ENCODE data around the gene ACACA. TPM values are rescaled to one million over a fixed set of nuclear protein-coding genes. Genes with fewer than 3 reads are reported as not detected.

Gene ACACA
- total RNA-seq, 1 experiment from 2014 or later = 33.0 TPM

DNA sequence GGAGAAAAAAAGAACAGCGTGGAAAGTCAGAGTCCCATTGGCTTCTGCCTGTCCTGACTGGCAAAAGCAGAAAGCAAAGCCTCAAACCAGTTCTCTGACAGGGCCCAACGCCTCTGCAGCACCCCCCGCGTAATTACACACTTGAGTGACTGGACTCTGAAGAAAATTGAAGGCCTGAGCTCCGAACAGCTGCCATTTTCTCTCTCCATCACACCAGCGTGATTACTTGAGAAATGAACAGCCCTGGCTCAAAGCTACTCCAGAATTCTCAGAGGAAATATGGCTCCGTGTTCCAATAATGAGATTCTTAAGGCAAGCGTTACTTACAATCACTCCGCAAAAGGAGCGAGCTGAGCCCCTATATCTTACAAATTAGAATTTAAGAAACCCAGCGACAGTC is 173.6 kb downstream of the ACACA start:
- ChIA-PET CTCF (no interaction called here), POLR2A (ENCODE audit: unreplicated experiment) (no interaction called here)
- no peak overlapping the region for H2AFZ ChIP-seq (ENCODE audit: low read length)
- BruUV-seq (replicated peaks) = no TSS peak
- H3K27me3 ChIP-seq (ENCODE audit: low read length) = no peaks in the 10 kb centered on the region
- no peak overlapping the region for H3K9ac ChIP-seq (ENCODE audit: low read length)
- no peaks in the 10 kb centered on the region for H3K79me2 ChIP-seq (ENCODE audit: low read length)
- H4K20me1 ChIP-seq (ENCODE audit: low read length) = no peaks in the 10 kb centered on the region
- H3K27ac ChIP-seq (ENCODE audit: low read length) = no peak overlapping the region
- peaks cover 19% of the 10 kb centered on the region; the same call in 1 of the 2 replicates for H3K36me3 ChIP-seq (ENCODE audit: low read depth, low read length)
- no peak for DNase-seq
- no peaks in the 10 kb centered on the region for H3F3A ChIP-seq (ENCODE audit: low read length, unreplicated experiment)
- no peaks in the 10 kb centered on the region for H3K9me3 ChIP-seq (ENCODE audit: low read length)
- no peaks in the 10 kb centered on the region for H3K9me2 ChIP-seq (replicated peaks; ENCODE audit: low read length)
- H3K4me1 ChIP-seq (ENCODE audit: insufficient read depth, low read length) = no peaks in the 10 kb centered on the region
- H3K4me2 ChIP-seq (ENCODE audit: low read length) = no peak overlapping the region
- TF ChIP-seq, protein P1, sequence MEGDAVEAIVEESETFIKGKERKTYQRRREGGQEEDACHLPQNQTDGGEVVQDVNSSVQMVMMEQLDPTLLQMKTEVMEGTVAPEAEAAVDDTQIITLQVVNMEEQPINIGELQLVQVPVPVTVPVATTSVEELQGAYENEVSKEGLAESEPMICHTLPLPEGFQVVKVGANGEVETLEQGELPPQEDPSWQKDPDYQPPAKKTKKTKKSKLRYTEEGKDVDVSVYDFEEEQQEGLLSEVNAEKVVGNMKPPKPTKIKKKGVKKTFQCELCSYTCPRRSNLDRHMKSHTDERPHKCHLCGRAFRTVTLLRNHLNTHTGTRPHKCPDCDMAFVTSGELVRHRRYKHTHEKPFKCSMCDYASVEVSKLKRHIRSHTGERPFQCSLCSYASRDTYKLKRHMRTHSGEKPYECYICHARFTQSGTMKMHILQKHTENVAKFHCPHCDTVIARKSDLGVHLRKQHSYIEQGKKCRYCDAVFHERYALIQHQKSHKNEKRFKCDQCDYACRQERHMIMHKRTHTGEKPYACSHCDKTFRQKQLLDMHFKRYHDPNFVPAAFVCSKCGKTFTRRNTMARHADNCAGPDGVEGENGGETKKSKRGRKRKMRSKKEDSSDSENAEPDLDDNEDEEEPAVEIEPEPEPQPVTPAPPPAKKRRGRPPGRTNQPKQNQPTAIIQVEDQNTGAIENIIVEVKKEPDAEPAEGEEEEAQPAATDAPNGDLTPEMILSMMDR (conservative IDR thresholded peaks at IDR 0.05; ENCODE audit: low read depth, low read length) = no peak
- TF ChIP-seq EZH2 (IDR thresholded peaks at IDR 0.05; ENCODE audit: low read length, unreplicated experiment) (no peak), EZH2phosphoT487 (IDR thresholded peaks at IDR 0.05; ENCODE audit: borderline replicate concordance, low read length) (no peak)
- no peak for ATAC-seq
- intact Hi-C loops (cut with micrococcal nuclease) = loop anchor here (10.0 kb wide), 1 partner anchor 268 kb away; no protein-coding TSS in a partner anchor
- no peak overlapping the region for H3K4me3 ChIP-seq (ENCODE audit: low read length)

DNA sequence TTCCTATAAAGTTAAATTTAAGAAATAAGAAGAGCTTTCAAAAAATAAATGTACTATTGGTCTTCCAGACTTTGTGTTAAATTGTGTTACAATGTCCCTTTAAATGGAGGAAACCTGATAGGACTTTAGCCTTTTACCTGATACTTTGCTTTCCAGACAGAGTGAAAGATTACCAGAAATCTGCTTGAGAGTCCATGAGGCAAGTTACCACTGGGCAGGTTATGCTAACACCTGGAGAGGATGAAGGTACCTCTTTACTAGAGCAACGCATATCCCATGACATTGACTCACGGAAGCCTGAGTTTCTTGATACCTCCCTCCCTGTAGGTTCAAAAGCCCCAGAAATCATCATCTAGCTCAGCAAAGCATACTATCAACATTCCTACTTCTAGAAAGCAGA is 174.7 kb downstream of the ACACA start:
- intact Hi-C loops (cut with micrococcal nuclease) = loop anchor here (10.0 kb wide), 1 partner anchor 267 kb away; no protein-coding TSS in a partner anchor
- H3F3A ChIP-seq (ENCODE audit: low read length, unreplicated experiment) = no peaks in the 10 kb centered on the region
- no peak overlapping the region for H2AFZ ChIP-seq (ENCODE audit: low read length)
- H3K79me2 ChIP-seq (ENCODE audit: low read length) = no peaks in the 10 kb centered on the region
- peaks cover 9% of the 10 kb centered on the region; the same call in 1 of the 2 replicates for H3K36me3 ChIP-seq (ENCODE audit: low read depth, low read length)
- TF ChIP-seq, protein P1 (conservative IDR thresholded peaks at IDR 0.05; ENCODE audit: low read depth, low read length) = no peak
- H3K9me2 ChIP-seq (replicated peaks; ENCODE audit: low read length) = no peaks in the 10 kb centered on the region
- BruUV-seq (replicated peaks) = no TSS peak
- no peak for ATAC-seq
- H3K4me3 ChIP-seq (ENCODE audit: low read length) = no peak overlapping the region
- H3K9ac ChIP-seq (ENCODE audit: low read length) = no peak overlapping the region
- H4K20me1 ChIP-seq (ENCODE audit: low read length) = no peaks in the 10 kb centered on the region
- H3K4me2 ChIP-seq (ENCODE audit: low read length) = no peak overlapping the region
- POLR2A ChIA-PET (ENCODE audit: unreplicated experiment) = no interaction called here
- H3K27ac ChIP-seq (ENCODE audit: low read length) = no peak overlapping the region
- no peaks in the 10 kb centered on the region for H3K4me1 ChIP-seq (ENCODE audit: insufficient read depth, low read length)
- no peaks in the 10 kb centered on the region for H3K9me3 ChIP-seq (ENCODE audit: low read length)
- no peak for DNase-seq
- H3K27me3 ChIP-seq (ENCODE audit: low read length) = no peaks in the 10 kb centered on the region
- CTCF ChIA-PET = no interaction called here

DNA sequence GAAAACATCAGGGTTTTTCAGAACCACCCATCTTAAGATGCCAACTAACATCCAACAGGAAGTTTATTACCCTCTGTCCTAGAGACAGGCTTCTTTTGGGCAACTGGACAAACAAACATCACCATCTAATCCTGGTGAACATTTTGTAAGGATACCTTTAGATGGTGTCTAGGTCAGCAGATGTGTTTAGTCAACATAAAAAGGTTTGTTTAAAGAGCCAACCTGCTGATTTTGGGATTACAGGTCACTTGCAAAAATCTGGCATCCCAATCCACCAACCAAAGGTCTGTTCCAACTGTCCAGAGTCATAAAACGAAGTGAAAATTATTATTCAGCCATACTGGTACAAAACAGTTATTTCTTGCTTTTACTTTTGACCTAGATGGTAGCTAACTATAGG is 176.0 kb downstream of the ACACA start:
- CTCF ChIA-PET = no interaction called here
- no peak overlapping the region for H3K4me3 ChIP-seq (ENCODE audit: low read length)
- POLR2A ChIA-PET (ENCODE audit: unreplicated experiment) = no interaction called here
- ATAC-seq = no peak
- H3K79me2 ChIP-seq (ENCODE audit: low read length) = no peaks in the 10 kb centered on the region
- no peaks in the 10 kb centered on the region for H3K9me3 ChIP-seq (ENCODE audit: low read length)
- H3K4me2 ChIP-seq (ENCODE audit: low read length) = no peak overlapping the region
- TF ChIP-seq EZH2 (IDR thresholded peaks at IDR 0.05; ENCODE audit: low read length, unreplicated experiment) (no peak), EZH2phosphoT487 (IDR thresholded peaks at IDR 0.05; ENCODE audit: borderline replicate concordance, low read length) (no peak)
- TF ChIP-seq, protein P1 (conservative IDR thresholded peaks at IDR 0.05; ENCODE audit: low read depth, low read length) = no peak
- intact Hi-C loops (cut with micrococcal nuclease) = loop anchor here (10.0 kb wide), 1 partner anchor 266 kb away; no protein-coding TSS in a partner anchor
- H3K27ac ChIP-seq (ENCODE audit: low read length) = no peak overlapping the region
- H3K9me2 ChIP-seq (replicated peaks; ENCODE audit: low read length) = no peaks in the 10 kb centered on the region
- no peaks in the 10 kb centered on the region for H3F3A ChIP-seq (ENCODE audit: low read length, unreplicated experiment)
- no TSS peak for BruUV-seq (replicated peaks)
- H3K9ac ChIP-seq (ENCODE audit: low read length) = no peak overlapping the region
- H4K20me1 ChIP-seq (ENCODE audit: low read length) = no peaks in the 10 kb centered on the region
- H3K36me3 ChIP-seq (ENCODE audit: low read depth, low read length) = peaks cover 6% of the 10 kb centered on the region; the same call in 1 of the 2 replicates
- DNase-seq = no peak
- no peaks in the 10 kb centered on the region for H3K4me1 ChIP-seq (ENCODE audit: insufficient read depth, low read length)
- H2AFZ ChIP-seq (ENCODE audit: low read length) = no peak overlapping the region
- H3K27me3 ChIP-seq (ENCODE audit: low read length) = no peaks in the 10 kb centered on the region
